GM19324 (cell line): ENCODE data around the gene DPM1.
"Not testable (repeated sequence)": the region's sequence is repeated elsewhere in the genome, so short reads cannot be mapped to it uniquely, and the experiment has no call there.

ENCODE experiments used
- ATAC-seq: cut with Tn5 transposase; IDR thresholded peaks from one replicate; pipeline ENCODE4 v1.9.1; 2021; ENCODE audit warnings: mild to moderate bottlenecking, moderate library complexity; ENCODE audit not compliant: unreplicated experiment, low FRiP score

Gene DPM1

DNA sequence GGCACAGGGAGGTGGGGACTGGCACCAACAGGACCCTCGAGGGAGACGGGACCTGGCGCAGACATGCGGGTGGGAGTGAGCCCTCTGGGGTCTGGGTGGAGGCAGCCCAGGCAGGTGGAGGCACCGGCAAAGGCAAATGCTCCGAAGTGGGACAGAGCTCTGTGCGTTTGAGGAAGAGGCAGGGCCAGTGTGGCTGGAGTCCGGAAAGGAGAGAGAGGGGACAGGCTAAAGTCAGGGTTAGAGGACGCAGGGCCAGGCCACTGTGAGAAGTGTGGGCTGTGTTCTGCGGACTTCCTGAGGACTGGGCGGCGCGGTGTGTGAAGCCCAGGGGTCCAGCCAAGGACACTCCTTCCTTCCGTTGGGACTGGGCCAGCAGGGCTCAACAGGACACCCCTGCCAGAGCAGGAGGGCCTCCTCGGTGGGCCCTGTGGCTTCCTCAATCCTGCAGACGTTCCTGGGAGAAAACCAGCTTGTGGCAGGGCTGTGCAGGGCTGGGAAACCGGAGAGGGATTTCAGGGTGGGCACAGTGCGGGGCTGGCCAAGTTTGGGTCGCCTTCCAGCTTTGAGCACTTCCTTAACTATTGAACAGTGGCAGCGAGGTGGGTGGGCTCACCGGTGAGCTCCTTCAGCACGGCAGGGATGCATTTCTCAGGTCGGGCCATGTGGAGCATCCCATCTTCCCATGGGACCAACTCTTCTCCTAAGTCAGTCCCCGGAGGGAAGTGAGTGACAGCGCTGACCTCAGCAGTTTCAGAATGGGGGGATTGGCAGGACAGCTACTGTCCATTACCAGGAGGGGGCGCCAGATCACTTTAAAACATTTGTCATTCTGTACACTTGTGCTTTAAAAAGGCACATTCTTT lies 22.8 kb upstream of the DPM1 start:
- no peak for ATAC-seq

DNA sequence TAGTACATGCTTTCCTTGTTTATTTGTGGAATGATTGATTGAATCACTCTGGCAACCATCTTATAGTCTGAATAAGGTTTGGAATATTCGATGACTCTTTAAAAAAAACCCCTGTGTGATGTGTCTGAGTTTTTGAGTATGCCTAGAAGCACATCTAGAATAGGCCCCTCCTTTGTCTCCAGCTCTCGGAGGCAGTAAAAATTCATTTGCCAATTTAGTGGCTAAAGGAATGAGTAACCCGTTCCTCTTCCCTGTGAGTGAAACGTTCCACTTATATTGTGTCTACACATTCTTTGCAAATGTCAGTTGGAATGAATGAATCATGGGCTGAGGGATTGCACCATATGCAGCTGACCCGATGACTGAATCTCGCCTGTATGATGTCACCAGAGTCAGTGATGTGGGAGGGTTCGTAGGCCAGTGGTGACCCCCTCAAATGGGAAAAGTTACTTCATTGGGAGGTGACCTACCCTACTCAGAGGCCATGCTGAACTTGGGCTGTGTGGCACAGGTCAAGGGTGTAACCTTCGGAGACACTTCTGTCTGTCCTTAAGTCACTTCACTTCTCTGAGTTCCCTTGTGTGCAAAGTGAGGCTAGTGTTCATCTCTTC lies 21.8 kb upstream of the DPM1 start:
- ATAC-seq: no peak

DNA sequence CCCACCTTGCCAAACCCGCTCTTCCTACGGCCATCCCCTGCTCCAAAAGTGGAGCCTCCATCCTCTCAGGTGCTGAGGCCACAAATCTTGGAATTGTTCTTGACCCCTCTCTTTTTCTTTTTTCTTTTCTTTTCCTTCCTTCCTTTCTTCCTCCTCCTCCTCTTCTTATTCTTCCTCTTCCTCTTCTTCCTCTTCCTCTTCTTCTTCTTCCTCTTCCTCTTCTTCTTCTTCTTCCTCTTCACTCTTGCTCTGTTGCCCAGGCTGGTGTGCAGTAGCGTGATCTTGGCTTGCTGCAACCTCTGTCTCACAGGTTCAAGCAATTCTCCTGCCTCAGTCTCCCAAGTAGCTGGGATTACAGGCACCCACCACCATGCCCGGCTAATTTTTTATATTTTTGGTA lies 20.2 kb upstream of the DPM1 start:
- not testable (repeated sequence) for ATAC-seq

DNA sequence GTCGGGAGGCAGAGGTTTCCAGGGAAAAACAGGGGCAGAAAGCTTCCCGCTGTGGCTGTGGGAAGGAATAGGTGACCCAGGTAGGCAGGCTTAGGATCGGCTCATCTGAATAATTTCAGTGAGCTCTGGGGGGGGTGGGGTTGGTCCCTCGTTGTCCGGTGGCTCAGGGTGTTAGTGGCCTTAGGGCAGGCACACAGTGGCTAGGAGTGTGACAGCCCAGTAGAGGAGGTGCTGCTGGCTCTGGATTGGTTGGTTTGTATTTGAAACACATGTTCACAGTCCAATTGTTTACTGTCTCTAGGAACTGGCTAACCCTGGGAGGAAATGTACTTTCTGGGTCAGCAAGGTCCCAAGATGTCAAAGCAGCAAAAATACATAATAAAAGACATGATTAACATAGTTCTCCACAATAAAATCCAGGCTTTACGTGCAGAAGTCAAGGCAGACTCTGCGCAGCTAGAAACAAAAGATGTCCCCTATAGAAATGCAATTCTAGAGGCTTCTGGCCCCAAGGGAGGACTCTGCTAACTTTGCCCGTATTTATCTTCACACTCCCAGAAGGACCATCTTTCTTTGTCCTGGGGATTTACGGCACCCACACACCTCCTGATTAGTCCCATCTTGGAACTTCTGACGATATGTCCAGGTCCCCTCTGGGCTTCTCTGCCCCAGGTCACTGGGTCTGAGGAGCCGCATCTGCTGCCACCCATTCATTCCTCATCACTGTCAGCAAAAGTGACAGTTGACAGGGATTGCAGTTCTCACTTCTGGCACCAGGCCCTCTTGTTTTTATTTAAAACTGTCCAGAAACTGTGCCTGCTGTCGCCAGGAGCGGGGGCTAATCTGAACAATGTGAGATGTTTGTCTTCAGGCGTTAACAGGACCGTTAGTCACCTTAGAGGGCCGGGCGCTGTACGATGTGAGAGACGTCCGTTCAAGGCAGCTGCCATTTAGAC lies 19.0 kb upstream of the DPM1 start:
- ATAC-seq: no peak

DNA sequence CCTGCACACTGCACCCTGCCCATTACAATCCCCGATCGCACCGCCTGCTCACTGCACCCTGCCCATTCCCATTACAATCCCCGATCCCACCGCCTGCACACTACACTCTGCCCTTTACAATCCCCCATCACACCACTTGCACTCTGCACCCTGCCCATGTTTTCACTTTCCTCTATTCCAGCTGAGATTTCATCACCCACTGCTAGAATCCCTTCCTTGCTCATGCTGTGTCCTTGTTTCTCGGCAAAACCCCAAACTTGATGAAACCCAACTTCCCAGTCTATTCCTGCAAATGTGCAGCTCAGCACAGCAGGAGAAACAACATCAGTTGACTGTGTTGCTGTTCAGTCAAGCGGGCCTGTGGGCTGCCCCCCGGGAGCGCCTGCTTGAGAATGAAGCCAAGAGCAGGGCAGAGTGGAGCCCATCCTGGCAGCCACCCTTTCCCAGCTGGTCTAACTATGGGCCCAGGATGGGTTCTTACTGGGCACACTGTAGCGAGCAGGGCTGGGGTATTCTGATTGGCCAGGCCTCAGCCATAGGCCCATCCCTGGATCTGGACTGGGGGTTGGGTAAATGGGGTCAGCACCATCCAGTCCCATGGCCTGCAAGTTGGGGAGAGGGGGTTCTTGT lies 17.5 kb upstream of the DPM1 start:
- no peak for ATAC-seq

DNA sequence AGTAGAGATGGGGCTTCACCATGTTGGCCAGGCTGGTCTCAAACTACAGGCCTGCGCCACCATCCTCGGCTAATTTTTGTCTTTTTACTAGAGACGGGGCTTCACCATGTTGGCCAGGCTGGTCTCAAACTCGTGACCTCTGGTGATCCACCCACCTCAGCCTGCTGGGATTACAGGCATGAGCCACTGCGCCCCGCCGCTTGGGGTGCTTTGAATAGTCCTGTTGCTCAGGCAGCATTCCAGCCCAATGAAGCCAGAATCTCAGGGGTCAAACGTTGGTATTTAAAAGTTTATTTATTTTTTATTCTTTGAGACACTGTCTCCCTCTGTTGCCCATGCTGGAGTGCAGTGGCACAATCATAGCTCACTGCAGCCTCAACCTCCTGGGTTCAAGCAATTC lies 11.6 kb upstream of the DPM1 start:
- ATAC-seq: no peak

DNA sequence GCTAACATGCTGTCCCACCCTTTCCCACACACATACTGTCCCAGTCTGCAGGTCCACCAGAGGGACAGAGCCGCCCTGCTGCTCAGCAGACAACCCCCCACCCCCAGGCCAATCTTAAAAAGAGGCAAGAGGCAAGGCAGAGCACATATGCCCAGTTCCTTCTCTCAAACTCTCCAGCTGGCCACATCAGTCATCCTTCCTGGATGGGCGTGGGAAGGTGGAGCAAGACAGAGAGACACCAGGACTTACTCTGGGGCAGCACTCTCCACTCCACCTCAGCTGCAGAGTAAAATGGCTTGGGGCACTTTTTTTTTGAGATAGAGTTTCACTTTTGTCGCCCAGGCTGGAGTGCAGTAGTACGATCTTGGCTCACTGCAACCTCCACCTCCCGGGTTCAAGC lies 11.1 kb upstream of the DPM1 start:
- ATAC-seq: no peak

DNA sequence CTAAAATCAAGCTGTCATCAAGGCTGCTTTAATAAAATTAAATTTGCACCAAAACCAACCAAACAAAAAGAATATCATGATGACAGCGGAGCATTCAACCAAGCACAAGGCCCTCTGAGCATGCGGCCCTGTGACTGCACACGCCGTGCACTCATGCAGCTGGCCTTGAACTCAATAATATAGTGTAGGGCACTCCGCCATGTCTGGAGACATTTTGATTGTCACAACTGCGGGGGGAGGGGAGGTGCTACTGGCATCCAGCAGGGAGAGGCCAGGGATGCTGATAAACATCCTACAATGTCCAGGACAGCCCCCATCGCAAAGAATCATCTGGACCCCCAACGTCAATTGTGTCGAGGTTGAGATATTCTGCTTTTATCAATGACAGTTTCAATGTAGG lies 10.0 kb upstream of the DPM1 start:
- no peak for ATAC-seq

DNA sequence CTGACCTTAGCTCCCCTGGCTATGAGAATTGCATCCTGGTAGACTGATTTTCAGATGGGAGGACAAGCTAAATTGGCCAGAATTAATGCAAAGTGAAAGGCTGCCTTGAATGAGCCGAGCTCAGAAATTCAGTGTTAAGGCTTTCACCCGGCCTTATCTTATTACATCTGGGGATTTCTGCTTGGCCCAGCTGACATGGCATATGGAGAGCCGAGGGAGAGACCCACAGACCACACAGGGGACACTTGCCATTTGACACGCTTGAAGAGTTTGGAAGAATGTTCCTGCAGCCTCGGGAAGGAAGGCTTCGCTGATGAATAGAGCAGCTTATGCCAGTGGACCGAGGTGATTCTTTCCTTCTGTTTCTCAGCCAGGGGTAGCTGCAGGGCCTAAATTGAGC lies 9.3 kb upstream of the DPM1 start:
- no peak for ATAC-seq

DNA sequence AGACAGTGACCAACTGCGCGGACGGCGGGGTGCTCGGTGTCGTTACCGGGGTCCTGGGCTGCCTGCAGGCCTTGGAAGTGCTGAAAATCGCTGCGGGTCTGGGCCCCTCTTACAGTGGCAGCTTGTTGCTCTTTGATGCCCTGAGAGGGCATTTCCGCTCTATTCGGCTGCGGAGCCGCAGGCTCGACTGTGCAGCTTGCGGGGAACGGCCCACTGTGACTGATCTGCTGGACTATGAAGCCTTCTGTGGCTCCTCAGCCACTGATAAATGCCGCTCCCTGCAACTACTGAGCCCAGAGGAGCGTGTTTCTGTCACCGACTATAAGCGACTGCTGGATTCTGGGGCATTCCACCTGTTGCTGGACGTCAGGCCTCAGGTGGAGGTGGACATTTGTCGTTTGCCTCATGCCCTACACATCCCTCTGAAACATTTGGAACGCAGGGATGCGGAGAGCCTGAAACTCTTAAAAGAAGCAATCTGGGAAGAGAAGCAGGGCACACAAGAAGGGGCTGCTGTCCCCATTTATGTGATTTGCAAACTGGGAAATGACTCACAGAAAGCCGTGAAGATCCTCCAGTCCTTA lies 1.3 kb upstream of the DPM1 start:
- no peak for ATAC-seq

DNA sequence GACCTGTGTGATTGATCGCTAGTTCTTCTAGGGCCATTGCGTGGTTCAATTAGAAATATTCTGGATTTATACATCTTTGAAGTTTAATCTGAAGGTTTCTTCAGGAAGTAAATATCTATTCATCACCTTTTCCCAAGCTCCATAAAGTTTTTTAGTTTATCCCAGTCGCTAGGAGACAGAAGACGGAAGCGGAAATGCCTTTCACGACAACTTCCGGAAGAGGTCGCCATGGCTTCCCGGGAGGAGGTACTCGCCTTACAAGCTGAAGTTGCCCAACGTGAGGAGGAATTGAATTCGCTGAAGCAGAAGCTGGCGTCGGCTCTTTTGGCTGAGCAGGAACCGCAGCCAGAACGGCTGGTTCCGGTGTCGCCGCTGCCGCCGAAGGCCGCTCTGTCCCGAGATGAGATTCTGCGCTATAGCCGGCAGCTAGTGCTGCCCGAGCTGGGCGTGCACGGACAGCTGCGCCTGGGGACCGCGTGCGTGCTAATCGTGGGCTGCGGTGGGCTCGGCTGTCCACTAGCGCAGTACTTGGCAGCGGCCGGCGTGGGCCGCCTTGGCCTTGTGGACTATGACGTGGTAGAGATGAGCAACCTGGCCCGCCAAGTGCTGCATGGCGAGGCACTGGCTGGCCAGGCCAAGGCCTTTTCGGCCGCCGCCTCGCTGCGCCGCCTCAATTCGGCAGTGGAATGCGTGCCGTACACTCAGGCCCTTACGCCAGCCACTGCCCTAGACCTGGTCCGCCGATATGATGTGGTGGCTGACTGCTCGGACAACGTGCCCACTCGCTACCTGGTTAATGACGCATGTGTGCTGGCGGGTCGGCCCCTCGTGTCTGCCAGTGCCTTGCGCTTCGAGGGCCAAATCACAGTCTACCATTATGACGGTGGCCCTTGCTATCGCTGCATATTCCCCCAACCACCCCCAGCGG lies 547 bp upstream of the DPM1 start, which contains the start of gene MOCS3:
Gene MOCS3, plus strand, starts transcription at position 204 of the 928 bp plus-strand sequence. Its CDS starts 25 bp downstream, at position 229.
- peak; percentile 84 for ATAC-seq

DNA sequence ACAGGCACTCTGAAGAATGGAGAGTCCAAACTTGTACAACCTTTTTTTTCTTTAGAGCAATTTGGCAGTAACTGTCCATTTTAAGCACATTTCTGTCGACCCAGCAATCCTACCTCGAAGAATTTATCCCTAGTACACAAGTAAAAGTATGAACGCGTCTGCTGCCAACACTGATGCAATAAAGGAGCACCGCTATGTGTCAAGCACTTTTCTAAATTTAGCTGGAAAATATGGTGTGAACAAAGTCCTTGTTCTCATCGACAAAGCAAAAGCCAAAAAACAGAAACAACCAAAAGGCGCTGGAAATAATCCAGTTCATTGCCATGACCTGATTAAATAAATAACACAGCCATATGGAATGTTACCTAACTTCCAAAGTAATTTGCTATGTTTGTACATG lies 1.1 kb downstream of the DPM1 start:
- ATAC-seq: no peak

DNA sequence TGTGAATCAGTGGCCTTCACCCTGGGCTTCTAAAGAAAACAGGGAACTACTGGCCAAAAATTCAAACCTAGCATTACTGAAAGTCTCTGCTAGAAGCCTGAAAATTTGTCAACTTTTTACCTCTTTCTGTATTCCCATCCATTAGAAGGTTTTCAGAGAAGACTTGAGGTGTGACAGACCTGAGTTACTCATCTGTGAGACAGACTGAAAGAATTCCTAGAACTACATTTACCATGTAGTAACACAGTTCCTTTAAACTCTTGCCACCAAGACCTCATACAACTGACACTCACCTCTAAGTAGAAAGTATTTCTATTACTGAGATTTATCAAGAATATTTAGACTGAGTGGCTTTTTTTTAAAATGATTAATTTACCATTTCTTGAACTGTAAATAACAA lies 4.5 kb downstream of the DPM1 start:
- ATAC-seq: no peak

DNA sequence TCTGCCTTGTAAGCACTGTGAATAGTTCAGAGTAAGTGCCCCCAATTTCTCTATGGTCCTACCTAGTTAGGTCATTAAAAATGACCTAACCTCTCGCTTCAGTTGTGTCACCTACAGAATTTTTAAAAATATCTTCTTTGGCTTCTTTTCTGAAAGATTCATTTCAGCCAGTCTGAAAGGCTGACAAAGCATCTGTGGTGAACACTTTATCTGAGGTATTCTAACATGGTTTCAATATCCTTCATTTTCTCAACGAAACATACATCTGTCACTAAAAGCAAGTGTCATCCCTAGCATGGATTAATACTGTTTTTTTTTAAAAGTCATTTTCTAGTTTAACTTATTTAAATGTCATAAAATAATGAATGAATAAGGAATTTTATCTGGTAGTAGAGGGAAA lies 5.1 kb downstream of the DPM1 start:
- ATAC-seq: no peak

DNA sequence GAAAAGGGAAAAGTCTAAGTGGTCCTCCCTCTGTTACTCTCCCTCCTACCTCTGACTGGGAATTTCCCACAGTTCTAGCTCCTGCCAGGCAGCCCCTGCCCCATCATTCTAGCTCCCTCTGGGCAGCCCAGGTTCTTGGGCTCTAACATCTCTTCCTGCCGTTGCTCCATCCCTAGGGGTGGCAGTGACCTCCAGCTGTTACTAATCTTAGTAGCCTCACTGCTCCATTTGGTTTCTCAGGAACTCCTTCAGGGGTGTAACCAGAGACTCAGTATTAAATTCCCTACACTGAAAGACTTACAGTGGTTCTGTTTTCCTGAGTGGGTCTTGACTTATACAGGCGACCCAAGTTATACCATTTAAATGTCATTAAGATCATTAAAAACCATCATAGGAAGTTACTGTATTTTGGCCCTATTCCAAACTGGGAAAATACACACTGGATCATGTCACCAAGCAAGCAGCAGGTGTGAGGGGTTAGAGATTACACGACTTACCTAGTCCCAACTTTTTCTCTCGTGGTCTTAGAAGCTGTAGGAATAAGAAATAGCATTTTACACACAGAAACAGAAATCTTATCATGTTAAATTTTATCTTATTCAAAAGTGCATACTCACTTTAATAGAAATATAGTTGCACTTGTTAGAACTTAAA lies 10.1 kb downstream of the DPM1 start:
- ATAC-seq: no peak

DNA sequence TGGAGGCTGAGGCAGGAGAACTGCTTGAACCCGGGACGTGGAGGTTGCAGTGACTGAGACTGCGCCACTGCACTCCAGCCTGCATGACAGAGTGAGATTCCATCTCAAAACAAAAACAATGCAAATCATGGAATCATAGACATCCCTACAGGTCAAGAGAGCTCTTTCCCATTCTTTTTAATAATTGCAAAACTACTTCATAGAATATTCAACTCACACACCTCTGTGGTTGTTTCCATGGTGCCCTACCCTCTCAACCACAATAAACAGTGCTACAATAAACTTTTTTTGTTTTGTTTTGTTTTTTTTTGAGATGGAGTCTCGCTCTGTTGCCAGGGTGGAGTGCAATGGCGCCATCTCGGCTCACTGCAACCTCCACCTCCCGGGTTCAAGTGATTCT lies 15.3 kb downstream of the DPM1 start:
- no peak for ATAC-seq

DNA sequence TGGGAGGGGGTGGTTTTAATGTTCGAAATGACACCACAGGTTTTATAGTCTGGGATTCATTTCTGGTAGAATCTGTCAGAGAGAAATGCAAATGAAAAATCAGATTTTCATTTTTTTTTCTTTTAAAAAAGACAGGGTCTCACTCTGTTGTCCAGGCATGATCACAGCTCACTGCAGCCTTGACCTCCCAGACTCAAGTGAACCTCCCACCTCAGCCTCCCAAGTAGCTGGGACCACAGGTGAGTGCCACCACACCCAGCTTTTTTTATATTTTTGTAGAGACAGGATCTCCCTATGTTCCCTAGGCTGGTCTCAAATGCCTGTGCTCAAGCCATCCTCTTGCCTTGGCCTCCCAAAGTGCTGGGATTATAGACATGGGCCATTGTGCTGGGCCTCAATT lies 24.7 kb downstream of the DPM1 start:
- no peak for ATAC-seq

DNA sequence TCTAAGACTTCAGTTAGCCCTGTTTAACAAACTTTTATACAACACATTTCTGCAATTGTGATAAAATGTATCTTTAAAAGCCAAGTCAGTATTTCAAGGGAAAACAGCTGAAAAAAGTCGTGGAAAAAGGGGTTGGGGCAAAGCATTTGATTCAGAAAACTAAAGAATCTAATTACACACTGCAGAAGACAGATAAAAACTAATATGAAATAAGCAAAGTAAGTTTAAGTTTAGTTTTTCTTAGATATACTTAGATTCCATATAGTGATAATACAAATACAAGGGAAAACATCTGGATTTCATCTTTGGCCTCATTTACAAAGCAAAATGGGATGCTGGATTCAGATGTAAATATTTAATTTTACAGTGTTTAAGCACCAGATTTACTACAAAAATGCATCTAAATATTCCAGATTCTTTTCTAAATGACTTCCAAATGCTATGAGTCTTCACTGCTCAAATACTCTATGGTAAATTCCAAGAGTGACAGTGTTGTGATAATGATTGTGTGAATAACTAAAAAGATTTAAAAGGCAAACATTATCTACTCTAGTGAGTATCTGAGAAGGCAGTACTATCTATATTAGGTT lies 25.5 kb downstream of the DPM1 start:
- no peak for ATAC-seq
